Liver (tissue), 9 donors: ENCODE results near the gene SARDH. TPM values are rescaled to one million over a fixed set of nuclear protein-coding genes. Genes with fewer than 3 reads are reported as not detected.

ENCODE experiments used
- DNase-seq: peaks from one replicate; pipeline ENCODE4 v3.0.0-alpha.2; 2017; ENCODE audit warnings: low spot score
- H3K27ac ChIP-seq, 2 donors: one replicate each; pipeline ENCODE4 v1.7.0; 2013; ENCODE audit warnings: inconsistent platforms in 2 of 2, low read length in 2 of 2, control low read depth in 1 of 2, low read depth in 1 of 2, mild to moderate bottlenecking in 1 of 2
- H3K27me3 ChIP-seq, 4 donors: one replicate each; pipeline versions ENCODE4 v1.6.1 to v1.7.0; 2013; ENCODE audit warnings: low read length in 3 of 4, inconsistent platforms in 1 of 4, mild to moderate bottlenecking in 1 of 4, moderate library complexity in 1 of 4; ENCODE audit not compliant: control insufficient read depth in 4 of 4, insufficient read depth in 4 of 4
- H3K36me3 ChIP-seq, 4 donors: one replicate each; pipeline versions ENCODE4 v1.6.1 to v1.7.0; 2013; ENCODE audit warnings: low read length in 3 of 4, mild to moderate bottlenecking in 3 of 4, low read depth in 1 of 4, moderate library complexity in 1 of 4; ENCODE audit not compliant: control insufficient read depth in 4 of 4, insufficient read depth in 3 of 4
- H3K4me1 ChIP-seq, 4 donors: one replicate each; pipeline versions ENCODE4 v1.6.1 to v1.7.0; 2013; ENCODE audit warnings: low read length in 3 of 4, mild to moderate bottlenecking in 3 of 4, moderate library complexity in 1 of 4; ENCODE audit not compliant: control insufficient read depth in 4 of 4, insufficient read depth in 4 of 4
- H3K4me3 ChIP-seq, 3 donors: one replicate each; pipeline versions ENCODE4 v1.6.1 to v1.7.0; 2013; ENCODE audit warnings: low read length in 3 of 3, control low read depth in 1 of 3, low read depth in 1 of 3, mild to moderate bottlenecking in 1 of 3
- H3K9ac ChIP-seq, 2 donors: one replicate each; pipeline ENCODE4 v1.7.0; 2013; ENCODE audit warnings: low read length in 2 of 2, mild to moderate bottlenecking in 2 of 2, moderate library complexity in 2 of 2, control low read depth in 1 of 2, low read depth in 1 of 2
- H3K9me3 ChIP-seq, 4 donors: one replicate each; pipeline versions ENCODE4 v1.6.1 to v1.7.0; 2013; ENCODE audit warnings: low read length in 3 of 4; ENCODE audit not compliant: control insufficient read depth in 4 of 4
- ATF3 ChIP-seq: IDR thresholded peaks from 2 replicates; pipeline ENCODE4 v1.6.1; 2016; ENCODE audit warnings: antibody characterized with exemption
- EGR1 ChIP-seq, 2 donors: IDR thresholded peaks; 2 replicates each; pipeline ENCODE4 v1.6.1; 2016 to 2018; ENCODE audit warnings: antibody characterized with exemption in 2 of 2, low read depth in 2 of 2
- FOXA1 ChIP-seq: IDR thresholded peaks from 2 replicates; pipeline ENCODE4 v1.6.1; 2016; ENCODE audit warnings: antibody characterized with exemption
- FOXA2 ChIP-seq: IDR thresholded peaks from 2 replicates; pipeline ENCODE4 v1.6.1; 2016; ENCODE audit warnings: antibody characterized with exemption
- GABPA ChIP-seq, 2 donors: IDR thresholded peaks in 1 of 2; conservative IDR thresholded peaks in 1 of 2; 2 replicates each; pipeline ENCODE4 v1.6.1; 2016; ENCODE audit warnings: antibody characterized with exemption in 2 of 2, mild to moderate bottlenecking in 1 of 2, moderate library complexity in 1 of 2
- HNF4A ChIP-seq, 2 donors: conservative IDR thresholded peaks; 2 replicates each; pipeline ENCODE4 v1.6.1; 2016; ENCODE audit warnings: antibody characterized with exemption in 2 of 2, mild to moderate bottlenecking in 2 of 2
- HNF4G ChIP-seq: IDR thresholded peaks from 2 replicates; pipeline ENCODE4 v1.6.1; 2016; ENCODE audit warnings: antibody characterized with exemption
- JUND ChIP-seq, 2 donors: IDR thresholded peaks; 2 replicates each; pipeline ENCODE4 v1.6.1; 2016; ENCODE audit warnings: antibody characterized with exemption in 2 of 2
- NR2F2 ChIP-seq: IDR thresholded peaks from 2 replicates; pipeline ENCODE4 v1.6.1; 2016; ENCODE audit warnings: antibody characterized with exemption
- RAD21 ChIP-seq, 2 donors: IDR thresholded peaks; 2 replicates each; pipeline ENCODE4 v1.6.1; 2016; ENCODE audit warnings: antibody characterized with exemption in 2 of 2, mild to moderate bottlenecking in 2 of 2
- REST ChIP-seq: IDR thresholded peaks from 2 replicates; pipeline ENCODE4 v1.6.1; 2016; ENCODE audit warnings: antibody characterized with exemption, mild to moderate bottlenecking
- RXRA ChIP-seq, 2 donors: IDR thresholded peaks; 2 replicates each; pipeline ENCODE4 v1.6.1; 2017 to 2018; ENCODE audit warnings: antibody characterized with exemption in 2 of 2, mild to moderate bottlenecking in 1 of 2
- SP1 ChIP-seq: IDR thresholded peaks from 2 replicates; pipeline ENCODE4 v1.6.1; 2018; ENCODE audit warnings: antibody characterized with exemption, mild to moderate bottlenecking
- TAF1 ChIP-seq: conservative IDR thresholded peaks from 2 replicates; pipeline ENCODE4 v1.6.1; 2016; ENCODE audit warnings: antibody characterized with exemption, mild to moderate bottlenecking
- YY1 ChIP-seq: IDR thresholded peaks from 2 replicates; pipeline ENCODE4 v1.6.1; 2016; ENCODE audit warnings: antibody characterized with exemption, mild to moderate bottlenecking
- WGBS: extraction: QIAGEN DNeasy Blood & Tissue Kit; methylation state at CpG from one replicate; pipeline ENCODE4 v1.1.7; 2013; 5-methylcytosine and 5-hydroxymethylcytosine counted together
- polyA plus RNA-seq, 2 donors: library from polyadenylated mRNA; stranded (reverse) in 1 of 2; unstranded in 1 of 2; fragments of 200-250 nt in 1 of 2; fragments of >200 nt in 1 of 2; fragmentation: Nextera tagmentation in 1 of 2; extraction: Ambion mirVana in 1 of 2; gene quantifications; one replicate each; pipeline versions ENCODE4 v1.2.1 to v1.2.3, GENCODE V29; 2013 to 2015
- total RNA-seq, 2 donors: library from RNA; depleted of rRNA; stranded (reverse); fragments of >200 nt; gene quantifications; one replicate each; pipeline ENCODE4 v1.2.3, GENCODE V29; 2014
- TF ChIP-seq, protein P1 (sequence below): IDR thresholded peaks from 2 replicates; pipeline ENCODE4 v1.6.1; 2016; ENCODE audit warnings: antibody characterized with exemption
- TF ChIP-seq, protein P2 (sequence below): IDR thresholded peaks from 2 replicates; pipeline ENCODE4 v1.6.1; 2016; ENCODE audit warnings: antibody characterized with exemption
- TF ChIP-seq, protein P3 (sequence below): fragments of 150-350 bp; IDR thresholded peaks from 2 replicates; pipeline ENCODE4 v1.5.1; 2017; ENCODE audit warnings: improper control_type of control experiment, low read depth, low read length; ENCODE audit not compliant: missing input control
- donor health status: healthy.
- donor health status: healthy.
- donor health status: healthy.
- donor health status: healthy.
- donor health status: healthy.

The SARDH gene
- total and polyA plus RNA-seq, 4 donors: 53.7 to 291 (median 63.4) TPM

- peak overlapping the region; percentile 14 to 50 for H3K27ac ChIP-seq
- WGBS: 89% methylated on average over 17 of the region's 17 CpGs
- no peak for DNase-seq
Measured at GRCh38 chr9:133707065-133707762, 30.9 kb downstream of the SARDH start.

DNA sequence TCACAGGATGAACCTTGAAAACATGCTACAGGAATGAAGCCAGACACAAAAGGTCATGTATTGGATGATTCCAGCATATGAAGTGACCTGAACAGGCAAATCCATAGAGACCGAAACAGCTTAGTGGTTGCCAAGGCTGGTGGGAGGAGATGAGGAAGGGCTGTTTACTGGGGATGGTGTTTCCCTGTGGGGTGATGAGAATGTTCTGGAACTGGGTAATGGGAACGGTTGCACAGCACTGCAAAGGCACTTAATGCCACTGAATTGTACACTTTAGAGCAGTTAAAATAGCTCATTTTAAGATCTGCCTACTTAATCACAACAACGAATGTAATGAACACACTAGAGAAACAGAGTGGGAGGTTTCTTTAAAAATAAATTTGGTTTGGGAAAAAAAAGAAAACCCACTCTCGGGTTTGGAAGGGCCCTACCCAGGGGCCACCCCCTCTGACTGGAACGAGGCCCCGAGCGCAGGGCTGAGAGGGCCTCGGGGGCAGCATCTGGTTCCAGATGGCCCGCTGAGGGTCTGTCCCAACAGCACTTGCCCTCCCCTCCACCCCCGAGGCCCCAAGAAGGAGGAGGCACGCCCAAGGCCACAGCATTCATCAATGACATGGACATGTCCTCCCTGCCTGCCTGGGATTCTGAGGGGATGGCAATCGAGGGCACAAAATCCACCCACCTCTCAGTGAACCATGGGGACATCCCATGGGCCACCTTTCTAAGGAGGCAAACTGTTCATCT, 31.7 kb downstream of the SARDH start:
- peaks cover 0 to 4% (median 0%) of the 10 kb centered on the region in 4 donors for H3K4me1 ChIP-seq
- DNase-seq: no peak
- WGBS: 79% methylated on average over 12 of the region's 12 CpGs
- peak overlapping the region in 1 of 2 donors; percentile 46 for H3K27ac ChIP-seq
- H3K36me3 ChIP-seq: peaks cover 12 to 39% (median 17%) of the 10 kb centered on the region in 4 donors
- no peaks in the 10 kb centered on the region for H3K27me3 ChIP-seq
- H3K9me3 ChIP-seq: no peaks in the 10 kb centered on the region
- TF ChIP-seq ATF3: no peak
- TF ChIP-seq HNF4G: no peak
- TF ChIP-seq EGR1 (IDR thresholded peaks at IDR 0.05; ENCODE audit: low read depth in 2 of 2): no peak
- no peak for TF ChIP-seq RXRA (IDR thresholded peaks at IDR 0.05)
- no peak overlapping the region for H3K9ac ChIP-seq
- H3K4me3 ChIP-seq: no peak overlapping the region

More at GRCh38 chr9:133707065-133707762, 30.9 kb downstream of the SARDH start:
- H3K4me1 ChIP-seq: peaks cover 0 to 4% (median 0%) of the 10 kb centered on the region in 4 donors
- TF ChIP-seq NR2F2: no peak
- no peaks in the 10 kb centered on the region for H3K9me3 ChIP-seq
- no peaks in the 10 kb centered on the region for H3K27me3 ChIP-seq
- H3K36me3 ChIP-seq: peaks cover 12 to 37% (median 17%) of the 10 kb centered on the region in 4 donors
- no peak overlapping the region for H3K4me3 ChIP-seq
- no peak overlapping the region for H3K9ac ChIP-seq

GRCh38 chr9:133705576-133705975, 32.6 kb downstream of the SARDH start:
- 88% methylated on average over 10 of the region's 10 CpGs for WGBS
- H3K27me3 ChIP-seq: no peaks in the 10 kb centered on the region
- peaks cover 12 to 44% (median 20%) of the 10 kb centered on the region in 4 donors for H3K36me3 ChIP-seq
- H3K4me3 ChIP-seq: no peak overlapping the region
- H3K4me1 ChIP-seq: peaks cover 0 to 4% (median 0%) of the 10 kb centered on the region in 4 donors
- no peaks in the 10 kb centered on the region for H3K9me3 ChIP-seq
- H3K27ac ChIP-seq: no peak overlapping the region
- DNase-seq: no peak
- TF ChIP-seq TAF1 (no peak), FOXA1 (no peak), HNF4G (no peak), YY1 (no peak), ATF3 (no peak), GABPA (IDR thresholded peaks at IDR 0.05 in 1 of 2, conservative IDR thresholded peaks at IDR 0.05 in 1 of 2) (no peak), EGR1 (IDR thresholded peaks at IDR 0.05; ENCODE audit: low read depth in 2 of 2) (no peak), RAD21 (IDR thresholded peaks at IDR 0.05) (no peak), SP1 (no peak), HNF4A (conservative IDR thresholded peaks at IDR 0.05) (no peak), RXRA (IDR thresholded peaks at IDR 0.05) (no peak), NR2F2 (no peak), REST (no peak), FOXA2 (no peak), JUND (IDR thresholded peaks at IDR 0.05) (no peak)
- TF ChIP-seq, protein P1, sequence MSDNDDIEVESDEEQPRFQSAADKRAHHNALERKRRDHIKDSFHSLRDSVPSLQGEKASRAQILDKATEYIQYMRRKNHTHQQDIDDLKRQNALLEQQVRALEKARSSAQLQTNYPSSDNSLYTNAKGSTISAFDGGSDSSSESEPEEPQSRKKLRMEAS: no peak
- TF ChIP-seq, protein P2, sequence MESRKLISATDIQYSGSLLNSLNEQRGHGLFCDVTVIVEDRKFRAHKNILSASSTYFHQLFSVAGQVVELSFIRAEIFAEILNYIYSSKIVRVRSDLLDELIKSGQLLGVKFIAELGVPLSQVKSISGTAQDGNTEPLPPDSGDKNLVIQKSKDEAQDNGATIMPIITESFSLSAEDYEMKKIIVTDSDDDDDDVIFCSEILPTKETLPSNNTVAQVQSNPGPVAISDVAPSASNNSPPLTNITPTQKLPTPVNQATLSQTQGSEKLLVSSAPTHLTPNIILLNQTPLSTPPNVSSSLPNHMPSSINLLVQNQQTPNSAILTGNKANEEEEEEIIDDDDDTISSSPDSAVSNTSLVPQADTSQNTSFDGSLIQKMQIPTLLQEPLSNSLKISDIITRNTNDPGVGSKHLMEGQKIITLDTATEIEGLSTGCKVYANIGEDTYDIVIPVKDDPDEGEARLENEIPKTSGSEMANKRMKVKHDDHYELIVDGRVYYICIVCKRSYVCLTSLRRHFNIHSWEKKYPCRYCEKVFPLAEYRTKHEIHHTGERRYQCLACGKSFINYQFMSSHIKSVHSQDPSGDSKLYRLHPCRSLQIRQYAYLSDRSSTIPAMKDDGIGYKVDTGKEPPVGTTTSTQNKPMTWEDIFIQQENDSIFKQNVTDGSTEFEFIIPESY: no peak
- TF ChIP-seq, protein P3, sequence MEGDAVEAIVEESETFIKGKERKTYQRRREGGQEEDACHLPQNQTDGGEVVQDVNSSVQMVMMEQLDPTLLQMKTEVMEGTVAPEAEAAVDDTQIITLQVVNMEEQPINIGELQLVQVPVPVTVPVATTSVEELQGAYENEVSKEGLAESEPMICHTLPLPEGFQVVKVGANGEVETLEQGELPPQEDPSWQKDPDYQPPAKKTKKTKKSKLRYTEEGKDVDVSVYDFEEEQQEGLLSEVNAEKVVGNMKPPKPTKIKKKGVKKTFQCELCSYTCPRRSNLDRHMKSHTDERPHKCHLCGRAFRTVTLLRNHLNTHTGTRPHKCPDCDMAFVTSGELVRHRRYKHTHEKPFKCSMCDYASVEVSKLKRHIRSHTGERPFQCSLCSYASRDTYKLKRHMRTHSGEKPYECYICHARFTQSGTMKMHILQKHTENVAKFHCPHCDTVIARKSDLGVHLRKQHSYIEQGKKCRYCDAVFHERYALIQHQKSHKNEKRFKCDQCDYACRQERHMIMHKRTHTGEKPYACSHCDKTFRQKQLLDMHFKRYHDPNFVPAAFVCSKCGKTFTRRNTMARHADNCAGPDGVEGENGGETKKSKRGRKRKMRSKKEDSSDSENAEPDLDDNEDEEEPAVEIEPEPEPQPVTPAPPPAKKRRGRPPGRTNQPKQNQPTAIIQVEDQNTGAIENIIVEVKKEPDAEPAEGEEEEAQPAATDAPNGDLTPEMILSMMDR: no peak
- H3K9ac ChIP-seq: no peak overlapping the region
